Uterus (tissue), 2 donors: ENCODE results near the gene USHBP1.

Source experiments
- CTCF ChIP-seq, 4 experiments: fragments of 200-600 bp in 2 of 4; fragments of 450-650 bp in 2 of 4; sonication (generic) in 2 of 4; IDR thresholded peaks; one replicate each; pipeline ENCODE4 v1.5.1; 2016 to 2019; ENCODE audit warnings: antibody characterized with exemption in 4 of 4, mild to moderate bottlenecking in 2 of 4, moderate library complexity in 1 of 4
- POLR2A ChIP-seq, 2 donors: fragments of 450-650 bp; IDR thresholded peaks; one replicate each; pipeline ENCODE4 v1.6.1; 2016; ENCODE audit warnings: antibody characterized with exemption in 2 of 2, mild to moderate bottlenecking in 1 of 2, moderate library complexity in 1 of 2

DNA sequence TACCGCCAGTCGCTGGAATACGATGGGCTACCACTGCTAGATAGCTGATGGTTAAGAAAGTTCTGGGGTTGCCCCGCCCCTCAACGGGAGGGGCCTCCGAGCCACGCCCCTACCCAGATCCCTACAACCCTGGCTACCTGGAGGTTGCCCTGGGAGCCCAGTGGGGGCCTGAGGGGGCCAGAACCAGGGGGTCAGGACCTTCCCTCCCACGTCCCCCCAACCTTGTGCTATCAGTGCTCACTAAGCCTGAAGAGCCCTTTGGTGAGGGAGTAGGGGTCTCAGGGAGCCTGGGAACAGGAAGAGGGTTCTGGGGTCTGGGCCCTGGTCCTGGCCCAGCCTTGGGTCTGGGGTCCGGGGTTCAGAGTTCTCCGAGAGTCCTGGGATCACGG lies 29.6 kb downstream of the USHBP1 start:
- TF ChIP-seq CTCF (IDR thresholded peaks at IDR 0.05) (no peak), POLR2A (IDR thresholded peaks at IDR 0.05) (peak in 1 of 2 donors; percentile 6)
